Right lobe of liver (tissue), 4 donors: ENCODE data around the gene SAP30BP.

Experiments used
- POLR2A ChIP-seq: fragments of 450-650 bp; IDR thresholded peaks from one replicate; pipeline ENCODE4 v1.6.1; 2017; ENCODE audit warnings: antibody characterized with exemption, mild to moderate bottlenecking
- TF ChIP-seq, protein P1 (sequence below), 4 donors: fragments of 200-600 bp in 3 of 4; fragments of 450-650 bp in 1 of 4; IDR thresholded peaks; one replicate each; pipeline versions ENCODE4 v1.5.1 to v1.8.0; 2016 to 2022; ENCODE audit warnings: antibody characterized with exemption in 4 of 4, mild to moderate bottlenecking in 2 of 4
- donor health status: DM: no; HTN: no; CAD: no.
- donor health status: DM: no; HTN: no; CAD: no.
- donor health status: DM: no; HTN: yes; CAD: no.

DNA sequence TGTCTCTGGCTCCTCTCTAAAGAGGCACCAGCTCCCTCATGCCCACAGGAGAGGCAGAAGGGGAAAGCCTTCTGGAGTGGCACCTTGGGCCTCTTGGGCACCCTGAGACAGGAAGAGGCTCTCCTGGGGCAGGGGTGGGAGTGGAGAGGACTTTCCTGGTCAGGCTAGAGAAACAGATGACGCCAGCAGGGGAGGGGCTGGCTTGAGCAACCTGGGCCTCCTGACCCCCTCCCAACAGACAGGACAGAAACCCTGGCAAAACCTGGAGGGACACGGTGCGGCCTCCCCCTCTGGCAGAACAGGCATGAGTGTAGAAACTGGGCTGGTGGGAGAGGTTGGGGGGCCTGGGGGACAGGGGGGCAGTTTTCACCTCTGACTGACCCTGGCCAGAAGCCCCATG, 27.8 kb upstream of the SAP30BP start:
- TF ChIP-seq, protein P1, sequence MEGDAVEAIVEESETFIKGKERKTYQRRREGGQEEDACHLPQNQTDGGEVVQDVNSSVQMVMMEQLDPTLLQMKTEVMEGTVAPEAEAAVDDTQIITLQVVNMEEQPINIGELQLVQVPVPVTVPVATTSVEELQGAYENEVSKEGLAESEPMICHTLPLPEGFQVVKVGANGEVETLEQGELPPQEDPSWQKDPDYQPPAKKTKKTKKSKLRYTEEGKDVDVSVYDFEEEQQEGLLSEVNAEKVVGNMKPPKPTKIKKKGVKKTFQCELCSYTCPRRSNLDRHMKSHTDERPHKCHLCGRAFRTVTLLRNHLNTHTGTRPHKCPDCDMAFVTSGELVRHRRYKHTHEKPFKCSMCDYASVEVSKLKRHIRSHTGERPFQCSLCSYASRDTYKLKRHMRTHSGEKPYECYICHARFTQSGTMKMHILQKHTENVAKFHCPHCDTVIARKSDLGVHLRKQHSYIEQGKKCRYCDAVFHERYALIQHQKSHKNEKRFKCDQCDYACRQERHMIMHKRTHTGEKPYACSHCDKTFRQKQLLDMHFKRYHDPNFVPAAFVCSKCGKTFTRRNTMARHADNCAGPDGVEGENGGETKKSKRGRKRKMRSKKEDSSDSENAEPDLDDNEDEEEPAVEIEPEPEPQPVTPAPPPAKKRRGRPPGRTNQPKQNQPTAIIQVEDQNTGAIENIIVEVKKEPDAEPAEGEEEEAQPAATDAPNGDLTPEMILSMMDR (IDR thresholded peaks at IDR 0.05), result no peak
- TF ChIP-seq POLR2A, result no peak
